H4 (cell line): ENCODE results near the gene NME3. TPM values are rescaled to one million over a fixed set of nuclear protein-coding genes. Genes with fewer than 3 reads are reported as not detected.

ENCODE experiments used
- DNase-seq: peaks from one replicate; pipeline ENCODE4 v3.0.0-alpha.2; 2015; ENCODE audit warnings: low spot score
- total RNA-seq: library from RNA; depleted of rRNA; stranded (reverse); fragments of >200 nt; shearing (Covaris generic); gene quantifications from 2 replicates; pipeline ENCODE4 v1.2.3, GENCODE V29; 2014; rRNA removed

The NME3 gene
- total RNA-seq, 1 experiment from 2014 or later = 0.50 TPM

DNA sequence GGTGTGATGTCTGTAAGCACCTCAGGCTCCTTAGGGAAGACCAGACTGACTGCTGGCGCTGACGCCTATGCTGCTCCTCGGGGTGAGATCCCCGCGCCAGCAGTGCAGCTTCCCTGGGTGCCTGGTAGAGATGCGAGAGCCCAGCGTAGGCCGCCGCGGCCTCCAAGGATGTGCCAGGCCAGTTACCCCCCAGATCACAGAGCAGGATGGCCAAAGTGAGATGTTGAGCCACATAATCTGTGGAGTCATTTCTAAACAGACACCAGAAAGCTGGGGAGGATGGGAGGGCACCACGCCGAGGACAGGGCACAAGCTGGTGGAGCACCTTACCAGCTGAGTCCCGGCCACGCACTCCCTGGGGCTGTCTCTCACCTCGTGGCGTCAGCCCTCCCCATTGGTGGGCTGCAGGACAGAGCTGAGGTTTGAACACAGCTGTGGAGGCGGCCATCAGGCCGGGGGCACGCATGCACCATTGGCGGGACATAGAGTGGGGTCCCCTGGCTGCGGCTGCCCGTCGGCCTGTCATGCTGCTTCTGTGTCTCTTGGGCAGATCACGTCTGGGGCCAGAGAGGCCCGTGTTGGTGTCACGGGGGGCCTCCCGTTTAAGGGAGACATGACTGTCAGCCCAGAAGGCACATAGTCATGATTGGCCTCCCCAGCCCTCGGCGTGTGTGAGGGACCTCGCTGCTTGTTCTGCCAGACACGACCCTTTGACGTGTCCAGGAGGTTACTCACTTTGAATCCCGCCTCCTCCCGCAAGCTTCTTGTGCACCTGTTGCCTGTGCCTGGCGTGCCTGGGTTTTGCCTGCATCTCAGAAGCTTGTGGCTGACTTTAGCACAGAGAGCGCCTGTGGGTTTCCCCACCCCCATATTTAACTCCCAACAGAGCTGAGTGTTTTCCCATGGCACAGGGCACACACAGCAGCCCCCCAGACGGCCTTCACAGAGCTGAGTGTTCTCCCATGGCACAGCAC lies 43.4 kb downstream of the NME3 start:
- DNase-seq = no peak

DNA sequence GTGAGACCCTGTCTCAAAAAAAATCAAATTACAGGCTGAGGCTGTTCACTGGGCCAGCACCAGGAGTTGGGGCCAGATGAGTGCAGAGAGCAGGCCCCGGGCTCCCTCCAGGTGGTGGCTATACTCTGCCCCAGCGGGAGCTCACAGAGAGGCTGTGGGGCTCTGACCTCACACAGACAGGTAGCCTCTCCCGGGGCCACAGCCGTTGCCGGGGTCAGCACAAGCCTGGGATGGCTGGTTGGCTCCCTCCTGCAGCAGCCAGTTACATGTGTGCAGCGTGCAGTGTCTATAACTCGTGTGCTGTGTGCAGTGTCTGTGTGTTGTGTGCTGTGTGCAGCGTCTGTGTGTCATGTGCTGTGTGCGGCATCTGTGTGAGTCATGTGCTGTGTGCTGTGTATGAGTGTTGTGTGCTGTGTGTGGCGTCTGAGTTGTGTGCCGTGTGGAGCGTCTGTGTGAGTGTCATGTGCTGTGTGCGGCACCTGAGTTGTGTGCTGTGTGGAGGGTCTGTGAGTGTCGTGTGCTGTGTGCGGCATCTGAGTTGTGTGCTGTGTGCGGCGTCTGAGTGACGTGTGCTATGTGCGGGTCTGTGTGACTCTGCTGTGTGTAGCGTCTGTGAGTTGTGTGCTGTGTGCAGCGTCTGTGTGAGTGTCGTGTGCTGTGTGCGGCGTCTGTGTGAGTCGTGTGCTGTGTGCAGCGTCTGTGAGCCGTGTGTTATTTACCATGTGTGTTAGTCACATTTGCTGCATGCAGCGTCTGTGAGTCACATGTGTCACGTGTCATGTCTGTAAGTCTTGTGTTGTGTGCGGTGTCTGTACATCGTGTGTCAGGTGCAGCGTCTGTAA lies 44.5 kb downstream of the NME3 start:
- DNase-seq = no peak

DNA sequence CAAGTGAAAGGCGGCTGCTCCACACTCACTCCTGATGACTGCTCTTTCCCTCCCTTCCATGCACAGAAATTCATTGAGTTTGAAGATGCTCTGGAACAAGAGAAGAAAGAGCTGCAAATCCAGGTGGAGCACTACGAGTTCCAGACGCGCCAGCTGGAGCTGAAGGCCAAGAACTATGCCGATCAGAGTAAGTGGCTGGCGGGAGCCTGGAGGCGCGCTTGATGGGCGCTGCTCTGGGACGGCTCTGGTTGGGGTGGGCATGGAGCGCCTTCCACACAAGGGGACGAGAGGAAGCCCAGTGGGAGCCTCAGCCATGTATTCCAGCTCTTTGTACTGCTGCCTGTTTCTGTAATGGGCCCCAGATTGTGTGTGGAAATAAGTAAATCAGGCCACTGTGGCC lies 46.9 kb downstream of the NME3 start:
- DNase-seq = no peak

DNA sequence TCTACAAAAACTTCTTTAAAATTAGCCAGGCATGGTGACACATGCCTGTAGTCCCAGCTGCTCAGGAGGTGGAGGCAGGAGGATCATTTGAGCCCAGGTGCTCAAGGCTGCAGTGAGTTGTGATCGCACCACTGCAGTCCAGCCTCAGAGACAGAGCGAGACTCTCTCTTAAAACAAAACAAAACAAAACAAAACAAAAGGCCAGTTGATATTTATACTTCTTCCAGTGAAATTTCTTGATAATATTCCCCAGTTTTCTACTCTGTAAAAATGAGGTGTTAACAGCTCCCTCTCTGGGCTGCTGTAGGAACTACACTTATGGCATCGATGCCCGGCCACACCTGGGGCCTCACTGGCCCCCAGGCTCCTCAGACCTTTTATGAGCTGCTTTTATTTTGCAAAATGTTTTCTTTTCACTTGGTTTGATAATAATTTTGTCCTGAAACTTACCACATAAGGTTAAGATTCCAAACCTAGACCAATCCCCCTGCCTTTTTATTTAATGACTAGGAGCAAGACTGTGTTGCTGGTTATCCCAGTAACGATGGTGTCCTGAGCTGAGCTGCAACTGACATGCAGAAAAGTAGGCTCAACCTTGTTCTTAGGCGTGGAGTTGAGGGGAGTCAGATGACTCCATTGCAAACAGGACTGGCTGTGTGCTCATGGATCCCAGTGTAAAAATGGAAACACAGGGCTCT lies 47.7 kb downstream of the NME3 start:
- no peak for DNase-seq

DNA sequence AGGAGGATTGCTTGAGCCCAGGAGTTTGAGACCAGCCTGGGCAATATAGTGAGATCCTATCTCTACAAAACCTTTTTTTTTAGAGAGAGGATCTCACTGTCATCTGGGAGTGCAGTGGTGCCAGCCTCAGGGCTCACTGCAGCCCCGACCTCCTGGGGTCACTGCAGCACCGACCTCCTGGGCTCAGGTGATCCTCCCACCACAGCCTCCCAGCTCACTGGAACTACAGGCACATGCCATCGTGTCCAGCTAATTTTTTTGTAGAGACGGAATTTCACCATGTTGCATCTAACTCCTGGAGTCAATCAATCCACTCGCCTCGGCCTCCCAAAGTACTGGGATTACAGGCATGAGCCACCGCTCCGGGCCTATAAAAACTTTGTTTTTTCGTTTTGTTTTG lies 50.0 kb downstream of the NME3 start:
- no peak for DNase-seq

Other genes with a start within 250 kb of the NME3 start
- gene TMEM204, start 237.9 kb downstream of the NME3 start, total RNA-seq = not detected in 2 replicates
- gene IFT140, start 159.5 kb downstream of the NME3 start, total RNA-seq = 8.4 and 12.2 TPM in 2 replicates
- 2.4 and 3.1 TPM in 2 replicates for gene CRAMP1, start 159.2 kb downstream of the NME3 start, total RNA-seq
- gene JPT2, start 93.3 kb downstream of the NME3 start, total RNA-seq = 54.4 and 71.2 TPM in 2 replicates
- gene MAPK8IP3, start 65.3 kb downstream of the NME3 start, total RNA-seq = 2.6 and 4.4 TPM in 2 replicates
- 0.90 and 1.2 TPM in 2 replicates for gene EME2, start 1.3 kb upstream of the NME3 start, total RNA-seq
- 114 and 125 TPM in 2 replicates for gene MRPS34, start 1.6 kb upstream of the NME3 start, total RNA-seq
- gene SPSB3, start 11.0 kb upstream of the NME3 start, total RNA-seq = 20.1 and 23.9 TPM in 2 replicates
- 38.9 and 112 TPM in 2 replicates for gene NUBP2, start 11.4 kb upstream of the NME3 start, total RNA-seq
- gene IGFALS, start 22.2 kb upstream of the NME3 start, total RNA-seq = not detected in 2 replicates
- 18.4 and 31.3 TPM in 2 replicates for gene HAGH, start 55.3 kb upstream of the NME3 start, total RNA-seq
- gene FAHD1, start 55.7 kb upstream of the NME3 start, total RNA-seq = 23.8 and 27.6 TPM in 2 replicates
- gene MEIOB, start 100.6 kb upstream of the NME3 start, total RNA-seq = 2.8 and 9.0 TPM in 2 replicates
- not detected in 2 replicates for gene HS3ST6, start 146.9 kb upstream of the NME3 start, total RNA-seq
- gene MSRB1, start 171.7 kb upstream of the NME3 start, total RNA-seq = 25.3 and 32.7 TPM in 2 replicates
- gene RPL3L, start 183.1 kb upstream of the NME3 start, total RNA-seq = not detected in 2 replicates
- 360 and 447 TPM in 2 replicates for gene NDUFB10, start 188.0 kb upstream of the NME3 start, total RNA-seq
- gene RPS2, start 193.3 kb upstream of the NME3 start, total RNA-seq = 2,920 and 3,088 TPM in 2 replicates
- not detected in 2 replicates for gene RNF151, start 195.3 kb upstream of the NME3 start, total RNA-seq
- gene TBL3, start 200.5 kb upstream of the NME3 start, total RNA-seq = 50.8 and 55.9 TPM in 2 replicates
- not detected in 2 replicates for gene NOXO1, start 209.9 kb upstream of the NME3 start, total RNA-seq
- gene GFER, start 212.7 kb upstream of the NME3 start, total RNA-seq = 13.4 and 15.1 TPM in 2 replicates
- gene SYNGR3, start 218.4 kb upstream of the NME3 start, total RNA-seq = 3.4 and 7.7 TPM in 2 replicates
- gene ZNF598, start 238.3 kb upstream of the NME3 start, total RNA-seq = 5.5 and 10.4 TPM in 2 replicates
- gene NPW, start 248.2 kb upstream of the NME3 start, total RNA-seq = 2.7 TPM in 1 of 2 replicates, not detected in the other